Measurements from ENCODE around the gene FSHR. TPM values are rescaled to one million over a fixed set of nuclear protein-coding genes. Genes with fewer than 3 reads are reported as not detected.

Gene FSHR
- total and polyA plus RNA-seq, 2 of the 8 experiments (the other 6 are each of a cell fraction or from before 2014, with no cell fraction given) = not detected

GRCh38 chr2:48915884-48916283 lies 238.4 kb downstream of the FSHR start:
- no peak overlapping the region for H4K8ac ChIP-seq (ENCODE audit: extremely low read depth, insufficient read depth, low read length)
- no peak overlapping the region for H3K9ac ChIP-seq (replicated peaks in 1 of 4; ENCODE audit: extremely low read depth in 1 of 4, low read depth in 3 of 4, low read length in 3 of 4)
- H2AFZ ChIP-seq (ENCODE audit: low read length) = no peak overlapping the region; the same call in 1 of the 2 replicates
- H3K23ac ChIP-seq (ENCODE audit: insufficient read length) = no peak overlapping the region
- no peak overlapping the region for H4K91ac ChIP-seq (replicated peaks; ENCODE audit: insufficient read length, low read length)
- FAIRE-seq (no peak), DNase-seq (ENCODE audit: low read depth in 1 of 2, low spot score in 2 of 2) (no peak)
- H2BK5ac ChIP-seq (ENCODE audit: low read depth, low read length) = no peak overlapping the region
- no peaks in the 10 kb centered on the region for H3K79me2 ChIP-seq (ENCODE audit: control insufficient read depth in 1 of 2, insufficient read depth in 2 of 2, low read length in 2 of 2)
- no peak overlapping the region for H3K56ac ChIP-seq (replicated peaks; ENCODE audit: insufficient read length, low read depth, low read length)
- no peak overlapping the region for H3K18ac ChIP-seq (ENCODE audit: extremely low read depth, low read length)
- 95% methylated on average over 16 of the region's 19 CpGs; no CpG with 5 or more reads in 1 of the 2 experiments for WGBS, 2 experiments (ENCODE audit: extremely low coverage in 1 of 2, insufficient coverage in 1 of 2, insufficient read length in 1 of 2, insufficient replicate concordance in 2 of 2, low coverage in 1 of 2, low lambda C conversion rate in 2 of 2, missing lambda C conversion rate in 1 of 2)
- H3K4me3 ChIP-seq (ENCODE audit: extremely low read depth in 1 of 4, insufficient read depth in 2 of 4, low read depth in 3 of 4, low read length in 4 of 4) = no peak overlapping the region
- H3K36me3 ChIP-seq (ENCODE audit: control insufficient read depth in 2 of 4, insufficient read depth in 4 of 4, low read length in 3 of 4) = no peaks in the 10 kb centered on the region
- H3K14ac ChIP-seq (ENCODE audit: insufficient read length) = no peak overlapping the region
- no peak overlapping the region for H2BK20ac ChIP-seq (ENCODE audit: low read length)
- no peak overlapping the region for H4K5ac ChIP-seq (ENCODE audit: insufficient read length, low read depth, low read length)
- no peak overlapping the region for H3K4me2 ChIP-seq (ENCODE audit: insufficient read depth in 1 of 2, low read depth in 2 of 2, low read length in 2 of 2)
- H2BK12ac ChIP-seq (ENCODE audit: low read depth, low read length) = no peak overlapping the region
- ChIA-PET POLR2A (ENCODE audit: partially characterized antibody) (no interaction called here), CTCF (ENCODE audit: partially characterized antibody) (interaction anchor here (0.6 kb wide), 1 partner anchor 404 kb away, joined by 5 read pairs; no protein-coding TSS in a partner anchor)
- no peak overlapping the region for H2BK120ac ChIP-seq (replicated peaks; ENCODE audit: low read depth, low read length)
- H3K27me3 ChIP-seq (replicated peaks in 1 of 4; ENCODE audit: control insufficient read depth in 3 of 4, extremely low read depth in 1 of 4, insufficient read depth in 3 of 4, low read length in 3 of 4) = no peaks in the 10 kb centered on the region
- no peak overlapping the region for H2BK15ac ChIP-seq (ENCODE audit: low read length)
- H3K79me1 ChIP-seq (ENCODE audit: low read depth, low read length) = no peaks in the 10 kb centered on the region; the same call in 1 of the 2 replicates
- no peak overlapping the region for H3K27ac ChIP-seq (ENCODE audit: low read depth, low read length)
- H3K4me1 ChIP-seq (replicated peaks in 1 of 4; ENCODE audit: control insufficient read depth in 3 of 4, insufficient read depth in 4 of 4, low read length in 3 of 4) = no peaks in the 10 kb centered on the region
- no peaks in the 10 kb centered on the region for H3K9me3 ChIP-seq (ENCODE audit: insufficient read depth in 2 of 2, low read depth in 1 of 2, low read length in 1 of 2)
- no peak overlapping the region for H2AK5ac ChIP-seq (ENCODE audit: low read depth, low read length)
- H3K4ac ChIP-seq (replicated peaks; ENCODE audit: insufficient read length, low read depth, low read length) = no peak overlapping the region
- H3K23me2 ChIP-seq (ENCODE audit: low read depth, low read length) = no peaks in the 10 kb centered on the region
- H4K20me1 ChIP-seq (replicated peaks in 1 of 2; ENCODE audit: control insufficient read depth in 1 of 2, insufficient read depth in 2 of 2, low read length in 2 of 2) = no peaks in the 10 kb centered on the region
- TF ChIP-seq BACH1 (IDR thresholded peaks at IDR 0.05; ENCODE audit: low read length) = no peak
- TF ChIP-seq SUZ12 (IDR thresholded peaks at IDR 0.05; ENCODE audit: low read length) = no peak
- TF ChIP-seq CTBP2 (IDR thresholded peaks at IDR 0.05; ENCODE audit: borderline replicate concordance, insufficient read depth, insufficient read length, low read length) = no peak
- TF ChIP-seq POLR2AphosphoS5 (IDR thresholded peaks at IDR 0.05; ENCODE audit: low read depth, low read length) = no peak
- TF ChIP-seq RXRA (IDR thresholded peaks at IDR 0.05; ENCODE audit: insufficient read depth, low read depth, low read length) = no peak
- TF ChIP-seq TAF7 (optimal IDR thresholded peaks at IDR 0.05; ENCODE audit: borderline replicate concordance, low read depth, low read length) = no peak
- no peak for TF ChIP-seq PHF8 (conservative IDR thresholded peaks at IDR 0.05; ENCODE audit: low read depth, low read length)
- TF ChIP-seq NRF1 (IDR thresholded peaks at IDR 0.05; ENCODE audit: low read depth, low read length) = no peak
- no peak for TF ChIP-seq CTCF (IDR thresholded peaks at IDR 0.05; ENCODE audit: control extremely low read depth in 1 of 3, insufficient read depth in 1 of 3, low read depth in 1 of 3, low read length in 3 of 3)
- TF ChIP-seq CBX8 (IDR thresholded peaks at IDR 0.05; ENCODE audit: borderline replicate concordance, low read depth, low read length) = no peak
- TF ChIP-seq CHD1 (IDR thresholded peaks at IDR 0.05; ENCODE audit: low read depth, low read length) = no peak
- no peak for TF ChIP-seq YY1 (IDR thresholded peaks at IDR 0.05; ENCODE audit: low read depth, low read length)
- TF ChIP-seq POLR2A (IDR thresholded peaks at IDR 0.05; ENCODE audit: control extremely low read depth in 1 of 2, low read depth in 2 of 2, low read length in 2 of 2) = no peak
